BE2C (cell line): ENCODE data around the gene PDGFD.

Experiments
- DNase-seq: peaks from one replicate; pipeline ENCODE4 v3.0.0-alpha.2; 2020
- H3K27me3 ChIP-seq: fragments of 250-450 bp; sonication (Bioruptor Pico); 2 replicates; pipeline ENCODE4 v1.5.1; 2020; ENCODE audit warnings: mild to moderate bottlenecking
- H3K36me3 ChIP-seq: fragments of 250-450 bp; sonication (Bioruptor Pico); 2 replicates; pipeline ENCODE4 v1.5.1; 2020; ENCODE audit warnings: mild to moderate bottlenecking
- H3K4me1 ChIP-seq: fragments of 250-450 bp; sonication (Bioruptor Pico); 2 replicates; pipeline ENCODE4 v1.5.1; 2020
- H3K4me3 ChIP-seq: 2 replicates; pipeline ENCODE4 v1.5.1; 2011; ENCODE audit warnings: low read depth, low read length
- H3K9me3 ChIP-seq: fragments of 250-450 bp; sonication (Bioruptor Pico); 2 replicates; pipeline ENCODE4 v1.5.1; 2020
- CTCF ChIP-seq: IDR thresholded peaks from 2 replicates; pipeline ENCODE4 v1.5.1; 2012; ENCODE audit warnings: mild to moderate bottlenecking, low read depth, low read length

PDGFD gene

GRCh38 chr11:104028476-104029263 is 135.3 kb downstream of the PDGFD start:
- no peak for DNase-seq
- Histone ChIP-seq H3K4me3 (no peak overlapping the region), H3K36me3 (no peaks in the 10 kb centered on the region)

GRCh38 chr11:104024572-104024971 is 139.4 kb downstream of the PDGFD start:
- Histone ChIP-seq H3K27me3 (no peaks in the 10 kb centered on the region), H3K4me1 (no peaks in the 10 kb centered on the region), H3K9me3 (no peaks in the 10 kb centered on the region), H3K4me3 (no peak overlapping the region), H3K36me3 (no peaks in the 10 kb centered on the region)
- no peak for TF ChIP-seq CTCF
- no peak for DNase-seq

More at GRCh38 chr11:104028476-104029263, 135.3 kb downstream of the PDGFD start:
- Histone ChIP-seq H3K27me3 (no peaks in the 10 kb centered on the region), H3K4me1 (no peaks in the 10 kb centered on the region), H3K9me3 (no peaks in the 10 kb centered on the region)
- TF ChIP-seq CTCF: no peak

GRCh38 chr11:104015649-104016415 is 148.1 kb downstream of the PDGFD start:
- no peak for DNase-seq
- Histone ChIP-seq H3K36me3 (no peaks in the 10 kb centered on the region), H3K9me3 (no peaks in the 10 kb centered on the region), H3K4me3 (no peak overlapping the region), H3K4me1 (no peaks in the 10 kb centered on the region), H3K27me3 (no peaks in the 10 kb centered on the region)
- no peak for TF ChIP-seq CTCF

- H3K36me3 ChIP-seq: no peaks in the 10 kb centered on the region
- TF ChIP-seq CTCF: no peak
- no peaks in the 10 kb centered on the region for H3K27me3 ChIP-seq
- H3K4me1 ChIP-seq: no peaks in the 10 kb centered on the region
- no peaks in the 10 kb centered on the region for H3K9me3 ChIP-seq
- DNase-seq: no peak
- no peak overlapping the region for H3K4me3 ChIP-seq
Observed at GRCh38 chr11:104011044-104011443, 152.9 kb downstream of the PDGFD start.

- Histone ChIP-seq H3K9me3 (no peaks in the 10 kb centered on the region), H3K4me1 (no peaks in the 10 kb centered on the region), H3K27me3 (no peaks in the 10 kb centered on the region), H3K4me3 (no peak overlapping the region), H3K36me3 (no peaks in the 10 kb centered on the region)
- TF ChIP-seq CTCF: no peak
- no peak for DNase-seq
Observed at GRCh38 chr11:104009744-104010143, 154.2 kb downstream of the PDGFD start.
